ENCODE results near the gene KCMF1.

Gene KCMF1

DNA sequence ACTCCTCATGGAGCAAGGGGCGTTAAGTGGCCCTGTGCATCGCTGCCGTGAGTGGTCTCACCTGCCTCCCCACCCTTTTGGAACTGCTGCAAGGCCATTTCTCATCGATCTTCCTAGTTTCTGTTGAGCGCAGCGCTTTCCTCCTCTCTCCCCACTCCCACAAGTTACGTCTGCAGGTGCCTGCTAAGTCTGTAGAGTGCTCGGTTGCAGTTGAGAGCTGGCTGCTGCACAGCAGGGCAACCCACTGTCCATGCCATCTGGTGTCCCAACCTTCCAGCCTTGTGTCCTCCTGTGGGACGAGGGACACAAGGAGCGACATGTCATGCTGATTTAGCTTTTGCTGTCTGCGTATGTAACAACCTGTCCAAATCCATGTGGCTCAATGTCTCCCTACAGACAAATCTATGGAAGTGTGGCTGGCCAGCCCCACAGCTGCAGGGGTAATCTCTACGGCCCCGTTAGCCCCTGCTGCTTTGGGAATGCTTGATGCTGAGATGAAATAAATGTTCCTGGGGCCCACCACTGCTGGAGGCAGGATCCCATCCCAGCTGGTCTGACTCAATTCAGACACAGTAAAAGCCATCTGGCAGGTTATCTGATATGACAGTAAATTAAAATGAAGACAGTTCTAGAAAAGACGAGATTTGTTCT, 94.1 kb downstream of the KCMF1 start:
- Histone ChIP-seq H3K27ac (no peak overlapping the region), H3K4me3 (no peak overlapping the region)

DNA sequence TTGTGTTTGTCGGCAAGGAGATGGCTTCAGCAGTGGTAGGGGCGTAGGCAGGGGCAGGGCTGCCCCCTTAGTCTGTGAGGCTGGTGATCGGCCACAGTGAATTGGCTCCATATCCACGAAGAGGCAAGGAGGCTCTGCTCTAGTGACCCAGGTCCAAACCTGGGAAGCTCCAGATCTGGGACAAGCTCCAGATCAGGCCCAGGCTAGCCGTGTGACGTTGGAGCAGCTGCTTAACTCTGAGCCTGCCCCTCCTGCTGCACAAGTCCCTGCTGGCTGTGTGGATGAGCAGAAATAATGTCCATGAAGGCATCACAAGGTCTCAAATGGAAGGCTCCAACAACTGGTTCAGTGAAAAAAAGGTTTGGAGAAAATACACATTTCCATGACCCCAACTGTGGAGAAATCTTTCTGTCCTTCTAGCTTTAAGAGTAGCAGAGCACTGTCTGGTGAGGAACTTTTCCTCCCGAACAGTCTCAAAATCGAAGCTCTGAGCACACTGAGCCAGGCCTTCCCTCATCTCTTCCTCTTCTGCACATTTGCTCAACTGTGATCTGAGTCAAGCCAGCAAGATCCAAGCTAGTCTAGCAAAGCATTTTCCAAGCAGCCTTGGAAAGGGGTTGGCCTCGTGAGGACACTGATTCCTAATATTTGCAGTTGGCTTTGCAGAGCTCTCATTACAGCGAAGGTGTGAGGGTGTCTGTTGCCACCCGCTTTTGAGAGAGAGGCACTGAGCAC, 95.2 kb downstream of the KCMF1 start:
- H3K4me3 ChIP-seq = no peak overlapping the region
- H3K27ac ChIP-seq = no peak overlapping the region

DNA sequence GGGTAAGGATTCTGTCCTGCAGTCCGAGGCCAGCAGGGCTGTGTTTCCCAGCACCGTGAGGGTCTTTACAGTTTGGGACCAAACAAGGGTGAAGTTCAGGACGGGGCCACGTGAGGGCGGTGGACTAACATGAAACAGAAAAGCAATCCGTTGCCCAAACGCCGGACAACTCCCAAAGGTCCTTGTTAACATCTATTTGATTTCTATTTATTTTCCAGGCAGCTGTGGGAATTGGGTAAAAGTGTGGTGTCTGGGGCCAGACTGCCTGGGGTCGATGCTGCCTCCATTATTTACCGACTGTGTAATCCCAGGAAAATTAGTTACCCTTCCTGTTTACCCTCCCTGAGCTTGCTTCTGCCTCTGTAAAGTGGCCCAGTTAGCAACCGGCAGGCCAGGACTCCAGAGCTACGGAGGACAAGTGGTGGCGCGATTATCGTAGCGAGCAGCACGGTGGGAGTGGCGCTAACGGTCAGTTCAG, 96.0 kb downstream of the KCMF1 start:
- no peak overlapping the region for H3K4me3 ChIP-seq
- no peak overlapping the region for H3K27ac ChIP-seq

DNA sequence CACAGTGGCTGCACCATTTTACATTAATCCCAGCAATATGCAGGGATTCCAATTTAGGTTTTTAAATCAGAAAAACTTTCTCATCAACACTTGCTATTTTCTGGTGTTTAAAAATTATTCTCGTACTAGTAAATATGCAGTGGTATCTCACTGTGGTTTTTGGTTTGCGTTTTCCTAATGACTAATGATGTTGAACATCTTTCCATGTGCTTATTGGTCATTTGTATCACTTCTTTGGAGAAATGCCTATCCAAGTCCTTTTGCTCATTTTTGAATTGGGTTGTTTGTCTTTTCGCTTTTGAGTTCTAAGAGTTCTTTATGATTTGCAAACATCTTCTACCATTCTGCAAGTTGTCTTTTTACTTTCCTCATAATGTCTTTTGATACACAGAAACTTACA, 100.1 kb downstream of the KCMF1 start:
- no peak overlapping the region for H3K4me3 ChIP-seq
- no peak overlapping the region for H3K27ac ChIP-seq

DNA sequence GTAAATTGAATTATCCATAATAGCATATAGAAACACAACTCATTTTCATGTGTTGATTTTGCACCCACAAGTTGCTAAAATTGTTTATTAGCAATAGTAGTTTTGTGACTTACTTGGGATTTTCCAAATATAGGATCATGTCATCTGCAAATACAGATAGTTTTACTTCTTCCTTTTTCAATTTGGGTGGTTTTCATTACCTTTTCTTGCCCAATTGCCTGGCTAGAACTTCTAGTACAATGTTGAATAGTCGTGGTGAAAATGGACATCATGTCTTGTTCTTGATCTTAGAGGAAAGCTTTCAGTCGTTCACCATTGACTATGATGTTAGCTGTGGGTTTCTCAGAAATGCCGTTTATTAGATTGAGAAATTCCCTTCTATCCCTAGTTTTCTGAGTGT, 102.1 kb downstream of the KCMF1 start:
- Histone ChIP-seq H3K27ac (no peak overlapping the region), H3K4me3 (no peak overlapping the region)

DNA sequence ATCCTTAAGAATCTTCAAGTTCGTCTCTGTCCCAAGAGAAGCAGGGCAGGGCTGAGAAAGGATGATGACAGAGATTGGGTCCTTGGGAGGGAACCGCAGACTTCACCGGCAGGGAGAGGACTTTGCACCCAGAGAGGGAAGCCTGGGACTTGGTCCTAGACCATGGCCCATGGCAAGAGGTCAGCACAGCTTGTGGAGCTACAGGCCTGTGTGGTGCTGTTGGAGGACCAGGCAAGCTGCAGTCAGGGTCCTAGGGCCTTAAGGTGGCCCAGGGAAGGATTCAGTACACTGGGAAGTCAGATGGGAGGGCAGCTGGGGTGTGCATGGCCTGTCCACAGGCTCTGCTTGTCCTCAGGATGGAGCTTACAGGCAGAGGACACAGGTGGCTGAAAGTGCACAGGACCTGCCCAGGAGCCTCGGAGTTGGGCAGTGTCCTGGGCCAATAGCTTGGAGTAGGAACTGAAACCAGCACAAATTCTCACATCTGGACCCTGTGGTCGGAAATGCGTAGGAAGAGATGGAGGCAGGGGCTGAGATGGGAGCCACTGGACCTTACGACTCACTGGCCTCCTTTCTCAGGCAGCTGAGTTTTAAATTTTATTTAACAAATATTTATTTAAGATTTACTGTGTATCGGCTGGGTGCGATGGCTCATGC, 105.8 kb downstream of the KCMF1 start:
- no peak overlapping the region for H3K27ac ChIP-seq
- no peak overlapping the region for H3K4me3 ChIP-seq

DNA sequence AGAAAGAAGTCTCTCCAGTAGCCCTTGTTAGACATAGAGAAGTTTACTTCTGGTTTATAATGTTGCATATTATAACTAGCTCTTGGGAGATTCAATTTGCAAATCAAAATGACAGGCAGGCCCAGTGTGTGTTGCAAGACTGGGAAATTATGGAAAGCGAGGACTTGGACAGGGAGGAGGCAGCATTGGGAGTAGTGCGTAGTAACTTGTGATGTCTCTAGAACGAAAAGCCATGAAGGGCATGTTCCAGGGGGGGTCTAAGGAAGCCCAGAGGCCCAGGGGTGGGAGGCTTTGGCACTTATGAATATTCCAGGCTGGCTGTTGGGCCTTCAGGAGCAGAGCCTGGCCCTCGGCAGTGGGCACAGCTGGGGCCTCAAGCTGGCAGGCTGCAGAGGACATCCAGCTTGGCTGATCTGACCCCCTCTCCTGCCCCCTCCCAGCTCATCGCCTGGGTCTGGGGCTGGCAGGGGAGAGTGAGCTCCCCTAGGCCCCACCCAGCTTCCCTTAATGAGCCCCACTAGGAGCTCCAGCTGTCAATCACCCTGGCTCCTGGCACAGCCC, 107.0 kb downstream of the KCMF1 start:
- Histone ChIP-seq H3K27ac (no peak overlapping the region), H3K4me3 (no peak overlapping the region)

DNA sequence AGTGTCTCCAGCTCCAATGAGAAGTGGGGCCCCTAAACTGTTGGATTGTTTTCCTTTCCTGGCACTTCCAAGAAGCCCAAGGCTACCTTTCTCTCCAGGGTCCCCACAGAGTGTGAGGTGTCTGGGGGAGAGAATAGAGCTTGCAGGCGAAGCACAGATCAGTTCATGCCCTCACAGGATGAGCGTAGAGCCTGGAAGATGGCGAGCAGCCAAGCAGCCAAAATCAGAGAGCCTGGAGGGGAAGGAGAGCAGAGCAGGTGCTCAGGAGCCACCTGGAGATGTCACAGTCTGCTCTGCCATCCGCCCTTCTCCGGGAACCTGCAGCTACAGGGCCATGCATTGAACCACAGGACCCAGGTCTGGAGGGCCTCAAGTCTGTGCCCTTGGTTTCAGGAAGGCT, 107.6 kb downstream of the KCMF1 start:
- Histone ChIP-seq H3K27ac (no peak overlapping the region), H3K4me3 (no peak overlapping the region)

DNA sequence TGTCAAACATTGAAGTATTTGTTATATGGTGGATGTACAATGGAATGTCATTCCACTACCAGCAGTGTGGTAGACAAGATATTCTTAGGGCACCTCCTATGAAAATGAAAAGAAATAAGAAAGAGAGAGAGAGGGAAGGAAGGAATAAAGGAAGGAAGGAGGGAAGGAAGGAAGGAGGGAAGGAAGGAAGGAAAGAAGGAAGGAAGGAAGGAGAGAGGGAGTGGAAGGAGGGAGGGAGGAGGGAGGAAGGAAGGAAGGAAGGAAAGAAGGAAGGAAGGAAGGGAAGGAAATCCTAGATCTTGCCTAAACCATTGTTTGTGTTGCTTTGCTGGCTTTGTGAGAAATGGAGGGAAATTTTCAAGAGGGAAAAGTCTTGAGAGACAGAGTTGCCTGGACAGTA, 112.1 kb downstream of the KCMF1 start:
- no peak overlapping the region for H3K4me3 ChIP-seq

DNA sequence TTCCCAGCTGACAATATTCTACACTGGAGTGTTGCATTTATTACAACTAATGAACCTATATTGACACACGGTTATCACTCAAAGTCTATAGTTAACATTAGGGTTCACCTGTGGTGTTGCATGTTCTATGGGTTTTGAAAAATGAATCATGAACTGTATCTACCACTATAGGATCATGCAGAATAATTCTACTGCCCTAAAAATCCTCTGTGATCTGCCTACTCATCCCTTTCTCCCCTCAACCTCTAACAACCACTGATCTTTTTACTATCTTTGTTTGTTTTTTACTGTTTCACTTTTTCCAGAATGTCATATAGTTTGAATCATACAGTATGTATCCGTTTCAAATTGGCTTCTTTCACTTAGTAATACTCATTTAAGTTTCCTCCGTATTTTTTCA, 114.6 kb downstream of the KCMF1 start:
- Histone ChIP-seq H3K27ac (no peak overlapping the region), H3K4me3 (no peak overlapping the region)

More for the DNA sequence above, 112.1 kb downstream of the KCMF1 start:
- no peak overlapping the region for H3K27ac ChIP-seq

DNA sequence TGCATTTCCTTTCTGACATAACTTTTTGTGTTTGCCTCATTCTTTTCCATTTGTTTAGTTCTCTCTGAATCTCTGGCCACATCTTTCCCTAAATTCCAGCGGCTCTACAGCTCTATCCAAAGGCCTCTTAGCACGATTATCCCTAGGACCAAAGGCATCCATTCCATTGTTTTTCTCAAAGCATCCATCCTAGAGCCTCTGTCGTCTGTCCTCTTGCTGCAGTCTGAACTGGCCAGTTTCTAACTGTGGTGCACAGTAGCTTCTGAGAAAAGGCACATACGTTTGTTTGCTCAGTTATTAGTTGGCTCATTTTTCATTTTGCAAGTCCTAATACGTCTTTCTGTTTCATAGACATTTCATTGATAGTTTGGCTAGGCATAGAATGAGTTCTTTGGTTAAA, 116.6 kb downstream of the KCMF1 start:
- Histone ChIP-seq H3K4me3 (no peak overlapping the region), H3K27ac (no peak overlapping the region)

DNA sequence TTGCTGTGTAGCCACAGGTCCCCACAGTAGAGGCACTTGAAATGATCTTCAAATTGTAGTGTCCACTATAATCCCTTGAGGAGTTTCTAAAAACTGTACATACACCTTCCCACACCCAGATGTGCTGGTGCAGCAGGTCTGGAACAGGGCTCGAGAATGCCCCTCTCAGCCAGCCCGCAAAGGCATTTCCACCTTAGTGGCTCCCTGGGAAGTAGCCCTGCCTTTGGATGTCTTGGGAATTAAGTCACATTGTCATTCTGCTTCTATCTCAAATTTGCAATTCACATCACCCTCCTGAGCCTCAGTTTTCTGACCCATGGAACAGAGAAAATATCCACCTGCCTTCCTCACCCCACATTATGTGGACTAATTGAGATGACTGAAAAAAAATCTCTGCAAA, 118.0 kb downstream of the KCMF1 start:
- no peak overlapping the region for H3K4me3 ChIP-seq
- no peak overlapping the region for H3K27ac ChIP-seq

DNA sequence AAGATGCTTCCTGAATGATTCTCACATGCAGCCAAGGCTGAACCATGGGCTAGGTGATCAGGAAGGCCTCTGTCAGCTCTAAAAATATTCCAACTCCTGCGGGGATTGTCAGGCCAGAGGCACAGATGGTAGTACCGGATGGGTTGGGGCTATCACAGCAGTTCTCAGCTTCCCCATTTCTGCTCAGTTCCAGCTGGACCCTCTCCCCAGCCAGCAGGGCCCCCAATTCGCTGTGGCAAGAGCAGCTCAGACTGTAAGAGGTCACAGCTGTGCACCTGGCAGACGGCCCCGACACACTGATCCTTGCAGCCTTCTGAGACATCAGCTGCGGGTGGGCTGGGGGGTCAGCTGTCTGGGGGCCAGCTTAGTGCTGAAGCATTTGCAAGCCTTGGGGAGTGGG, 118.6 kb downstream of the KCMF1 start:
- Histone ChIP-seq H3K27ac (no peak overlapping the region), H3K4me3 (no peak overlapping the region)

DNA sequence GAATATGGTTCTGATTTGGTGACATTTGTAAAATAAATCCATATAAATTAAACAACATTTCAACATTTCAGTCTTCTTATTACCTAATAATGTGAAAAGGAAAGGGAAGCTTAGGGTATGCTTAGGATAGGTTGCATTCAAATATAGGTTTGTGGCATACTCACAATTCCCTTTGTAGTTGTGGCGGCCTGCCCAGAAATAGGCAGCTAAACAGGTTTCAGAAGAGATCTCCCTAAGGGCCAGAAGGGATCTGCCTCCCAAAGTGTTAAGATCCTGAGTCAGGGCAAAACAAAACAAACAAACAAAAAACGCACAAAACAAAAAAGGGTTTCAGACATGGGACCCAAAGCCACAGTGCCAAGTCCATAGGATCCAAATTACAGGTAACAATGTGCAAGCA, 120.9 kb downstream of the KCMF1 start:
- no peak overlapping the region for H3K27ac ChIP-seq

DNA sequence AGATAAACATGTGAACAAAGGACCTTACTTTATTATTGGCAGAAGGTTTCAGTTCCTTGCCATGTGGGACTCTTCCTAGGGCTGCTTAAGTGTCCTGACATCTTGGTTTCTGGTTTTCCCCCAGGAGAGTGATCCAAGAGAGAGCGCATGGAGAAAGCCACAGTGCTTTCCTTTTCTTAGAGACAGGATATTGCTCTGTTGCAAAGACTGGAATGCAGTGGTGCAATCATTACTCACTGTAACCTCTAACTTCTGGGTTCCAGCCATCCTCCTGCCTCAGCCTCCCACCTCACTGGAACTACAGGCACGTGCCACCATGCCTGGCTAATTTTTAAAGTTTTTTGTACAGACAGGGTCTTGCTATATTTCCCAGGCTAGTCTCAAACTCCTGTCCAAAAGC, 124.1 kb downstream of the KCMF1 start:
- H3K27ac ChIP-seq = no peak overlapping the region
- no peak overlapping the region for H3K4me3 ChIP-seq

More for the DNA sequence above, 120.9 kb downstream of the KCMF1 start:
- no peak overlapping the region for H3K4me3 ChIP-seq

DNA sequence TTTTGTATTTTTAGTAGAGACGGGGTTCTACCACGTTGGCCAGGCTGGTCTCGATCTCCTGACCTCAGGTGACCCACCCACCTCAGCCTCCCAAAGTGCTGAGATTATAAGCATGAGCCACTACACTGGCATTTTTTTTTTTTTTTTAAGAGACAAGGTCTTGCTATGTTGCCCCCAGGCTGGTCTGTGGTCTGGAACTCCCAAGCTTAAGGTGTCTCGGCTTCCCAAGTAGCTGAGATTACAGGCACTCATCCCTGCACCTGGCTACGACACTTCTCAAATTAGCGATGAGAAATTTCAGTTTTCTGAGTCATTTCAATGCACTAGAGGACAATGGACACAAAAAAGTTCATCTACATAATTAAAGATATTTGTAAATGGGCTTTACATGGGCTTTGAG, 125.7 kb downstream of the KCMF1 start:
- Histone ChIP-seq H3K27ac (no peak overlapping the region), H3K4me3 (no peak overlapping the region)

DNA sequence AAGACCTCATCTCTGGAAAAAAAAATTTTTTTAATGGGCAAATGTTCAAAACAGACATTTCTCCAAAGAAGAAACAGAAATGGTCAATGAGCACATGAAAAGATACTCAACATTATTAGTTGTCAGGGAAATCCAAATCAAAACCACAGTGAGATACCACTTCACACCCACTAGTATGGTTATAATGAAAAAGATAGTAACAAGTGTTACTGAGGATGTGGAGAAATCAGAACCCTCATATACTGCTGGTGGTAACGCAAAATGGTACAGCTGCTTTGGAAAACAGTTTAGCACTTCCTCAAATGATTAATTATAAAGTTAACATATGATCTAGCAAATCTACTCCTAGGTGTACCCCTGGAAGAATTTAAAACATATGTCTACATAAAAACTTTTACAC, 133.3 kb downstream of the KCMF1 start:
- Histone ChIP-seq H3K4me3 (no peak overlapping the region), H3K27ac (no peak overlapping the region)

DNA sequence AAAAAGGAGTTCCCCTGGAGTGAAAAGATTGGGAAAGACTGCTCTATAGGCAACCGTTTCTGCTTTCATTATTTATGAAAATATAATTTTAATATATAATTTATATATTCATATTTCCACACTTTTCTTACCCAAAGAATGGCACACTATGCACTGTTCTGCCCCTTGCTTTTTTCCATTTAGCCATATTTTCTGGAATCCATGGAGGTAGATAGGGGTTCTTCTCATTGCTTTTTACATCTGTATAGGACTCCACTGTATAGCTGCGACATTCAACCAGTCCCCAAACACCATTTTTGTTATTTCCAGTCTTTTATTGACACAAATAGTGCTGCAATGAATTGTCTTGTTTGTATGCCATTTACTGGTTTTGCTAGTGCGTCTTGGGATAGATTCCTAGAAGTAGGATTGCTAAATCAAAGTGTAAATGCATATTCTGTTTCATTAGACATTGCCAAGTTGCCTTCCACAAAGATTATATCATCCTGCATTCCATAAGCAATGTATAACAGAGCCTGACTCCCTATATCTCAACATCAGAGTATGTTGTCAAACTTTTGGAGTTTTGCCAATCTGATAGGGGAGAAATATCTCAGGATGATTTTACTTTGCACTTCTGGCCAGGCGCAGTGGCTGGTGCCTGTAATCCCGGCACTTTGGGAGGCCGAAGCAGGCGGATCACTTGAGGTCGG, 135.7 kb downstream of the KCMF1 start:
- no peak overlapping the region for H3K4me3 ChIP-seq
- no peak overlapping the region for H3K27ac ChIP-seq

Measured in skin epidermis (tissue), 12 donors.